Natural killer cell (primary cell): ENCODE data around the gene CEMP1. TPM values are rescaled to one million over a fixed set of nuclear protein-coding genes. Genes with fewer than 3 reads are reported as not detected.

Source experiments
- ATAC-seq, 3 donors: fragments of 150-1000 bp in 2 of 3; fragments of 200-7000 bp in 1 of 3; cut with Tn5 transposase; 1 replicate in 1 of 3; 2 replicates in 2 of 3; pipeline ENCODE4 v1.10.0; 2021; ENCODE audit warnings: mild to moderate bottlenecking in 2 of 3, moderate library complexity in 2 of 3
- DNase-seq, 2 donors: peaks; one replicate each; pipeline versions ENCODE4 v3.0.0 to v3.0.0-alpha.2; 2013 to 2021; ENCODE audit warnings: mixed read lengths in 1 of 2
- H3K27ac ChIP-seq: one replicate; pipeline ENCODE4 v1.5.1; 2013; ENCODE audit warnings: mild to moderate bottlenecking, low read length
- H3K27me3 ChIP-seq: one replicate; pipeline ENCODE4 v1.6.1; 2013; ENCODE audit warnings: low read length; ENCODE audit not compliant: control insufficient read depth, insufficient read depth
- H3K36me3 ChIP-seq: one replicate; pipeline ENCODE4 v1.6.1; 2013; ENCODE audit warnings: low read length; ENCODE audit not compliant: control insufficient read depth, insufficient read depth
- H3K4me1 ChIP-seq: one replicate; pipeline ENCODE4 v1.6.1; 2013; ENCODE audit warnings: low read length; ENCODE audit not compliant: control insufficient read depth, insufficient read depth
- H3K4me3 ChIP-seq: one replicate; pipeline ENCODE4 v1.5.1; 2013; ENCODE audit warnings: low read length
- H3K9me3 ChIP-seq: one replicate; pipeline ENCODE4 v1.6.1; 2013; ENCODE audit warnings: low read length; ENCODE audit not compliant: control insufficient read depth, insufficient read depth
- H3K27ac Mint-ChIP-seq, 2 donors: one replicate each; pipeline ENCODE4 v1.8.0; 2022; ENCODE audit warnings: mild to moderate bottlenecking in 2 of 2, mixed read lengths in 2 of 2, moderate library complexity in 1 of 2
- H3K27me3 Mint-ChIP-seq, 2 donors: one replicate each; pipeline ENCODE4 v1.8.0; 2022; ENCODE audit warnings: low read depth in 2 of 2, mixed read lengths in 2 of 2
- H3K36me3 Mint-ChIP-seq: one replicate; pipeline ENCODE4 v1.8.0; 2022; ENCODE audit warnings: mixed read lengths
- H3K4me1 Mint-ChIP-seq, 2 donors: one replicate each; pipeline ENCODE4 v1.8.0; 2022; ENCODE audit warnings: mixed read lengths in 2 of 2
- H3K4me3 Mint-ChIP-seq: one replicate; pipeline ENCODE4 v1.8.0; 2022; ENCODE audit warnings: mild to moderate bottlenecking, moderate library complexity, mixed read lengths
- H3K9me3 Mint-ChIP-seq, 2 donors: one replicate each; pipeline ENCODE4 v1.8.0; 2022; ENCODE audit warnings: mixed read lengths in 2 of 2
- WGBS: methylation state at CpG from one replicate; pipeline ENCODE4 v1.1.7; 2013; ENCODE audit warnings: missing lambda C conversion rate; ENCODE audit not compliant: insufficient coverage; 5-methylcytosine and 5-hydroxymethylcytosine counted together
- intact Hi-C: fragments of 100-400 bp; cut with micrococcal nuclease; formaldehyde crosslinking; loops from one replicate; pipeline ENCODE4 v1.14.2; 2022
- total RNA-seq, 4 donors: library from RNA; stranded (reverse); fragments of 120-200 nt in 1 of 4; gene quantifications; one replicate each; pipeline versions ENCODE4 v1.2.3 to v1.2.4, GENCODE V29; 2013 to 2022
- TF ChIP-seq, protein P1 (sequence below): fragments of 200-600 bp; IDR thresholded peaks from one replicate; pipeline ENCODE4 v1.8.0; 2022; ENCODE audit warnings: antibody characterized with exemption

CEMP1 gene
- total RNA-seq, 3 donors from 2014 or later (not counting 1 experiment from before 2014, with no cell fraction given): 0.28 to 0.56 (median 0.45) TPM

DNA sequence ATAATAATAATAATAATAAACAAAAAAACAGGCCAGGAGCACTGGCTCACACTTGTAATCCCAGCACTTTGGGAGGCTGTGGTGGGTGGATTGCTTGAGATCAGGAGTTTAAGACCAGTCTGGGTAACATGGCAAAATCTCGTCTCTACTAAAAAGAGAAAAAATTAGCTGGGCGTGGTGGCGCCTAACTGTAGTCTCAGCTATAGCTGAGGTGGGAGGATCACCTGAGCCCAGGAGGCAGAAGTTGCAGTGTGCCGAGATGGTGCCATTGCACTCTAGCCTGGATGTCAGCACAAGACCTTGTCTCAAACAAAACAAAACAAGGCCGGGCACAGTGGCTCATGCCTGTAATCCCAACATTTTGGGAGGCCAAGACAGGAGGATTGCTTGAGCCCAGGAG, 36.2 kb downstream of the CEMP1 start:
- no peaks in the 10 kb centered on the region for H3K4me1 ChIP-seq
- intact Hi-C loops: no loop called here
- TF ChIP-seq, protein P1, sequence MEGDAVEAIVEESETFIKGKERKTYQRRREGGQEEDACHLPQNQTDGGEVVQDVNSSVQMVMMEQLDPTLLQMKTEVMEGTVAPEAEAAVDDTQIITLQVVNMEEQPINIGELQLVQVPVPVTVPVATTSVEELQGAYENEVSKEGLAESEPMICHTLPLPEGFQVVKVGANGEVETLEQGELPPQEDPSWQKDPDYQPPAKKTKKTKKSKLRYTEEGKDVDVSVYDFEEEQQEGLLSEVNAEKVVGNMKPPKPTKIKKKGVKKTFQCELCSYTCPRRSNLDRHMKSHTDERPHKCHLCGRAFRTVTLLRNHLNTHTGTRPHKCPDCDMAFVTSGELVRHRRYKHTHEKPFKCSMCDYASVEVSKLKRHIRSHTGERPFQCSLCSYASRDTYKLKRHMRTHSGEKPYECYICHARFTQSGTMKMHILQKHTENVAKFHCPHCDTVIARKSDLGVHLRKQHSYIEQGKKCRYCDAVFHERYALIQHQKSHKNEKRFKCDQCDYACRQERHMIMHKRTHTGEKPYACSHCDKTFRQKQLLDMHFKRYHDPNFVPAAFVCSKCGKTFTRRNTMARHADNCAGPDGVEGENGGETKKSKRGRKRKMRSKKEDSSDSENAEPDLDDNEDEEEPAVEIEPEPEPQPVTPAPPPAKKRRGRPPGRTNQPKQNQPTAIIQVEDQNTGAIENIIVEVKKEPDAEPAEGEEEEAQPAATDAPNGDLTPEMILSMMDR: no peak
- no peaks in the 10 kb centered on the region for H3K4me1 Mint-ChIP-seq
- no peak overlapping the region for H3K4me3 Mint-ChIP-seq
- peaks cover 6% of the 10 kb centered on the region for H3K36me3 ChIP-seq
- no peak overlapping the region for H3K4me3 ChIP-seq
- H3K27me3 Mint-ChIP-seq: no peaks in the 10 kb centered on the region
- no peaks in the 10 kb centered on the region for H3K27me3 ChIP-seq
- no peaks in the 10 kb centered on the region for H3K36me3 Mint-ChIP-seq
- no peak for ATAC-seq
- no peak overlapping the region for H3K27ac ChIP-seq
- H3K27ac Mint-ChIP-seq: no peak overlapping the region
- 93% methylated on average over 5 of the region's 5 CpGs for WGBS
- no peaks in the 10 kb centered on the region for H3K9me3 Mint-ChIP-seq
- H3K9me3 ChIP-seq: no peaks in the 10 kb centered on the region
- DNase-seq: no peak

DNA sequence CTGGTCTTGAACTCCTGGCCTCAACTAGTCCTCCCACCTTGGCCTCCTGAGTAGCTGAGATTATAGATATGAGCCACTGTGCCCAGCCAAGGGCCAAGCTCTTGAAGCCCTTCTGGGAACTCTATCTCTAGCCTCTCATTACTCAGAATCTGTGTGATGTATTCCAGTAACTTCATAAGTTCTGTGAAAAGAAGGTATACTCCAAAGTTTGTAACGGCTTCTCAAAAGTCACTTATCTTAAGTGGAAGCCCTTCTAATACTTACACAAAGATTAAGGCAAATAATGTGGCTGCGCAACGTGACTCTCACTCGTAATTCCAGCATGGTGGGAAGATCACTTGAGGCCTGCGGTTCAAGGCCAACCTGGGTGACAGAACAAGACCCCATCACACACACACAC, 36.6 kb downstream of the CEMP1 start:
- H3K27me3 ChIP-seq: no peaks in the 10 kb centered on the region

GRCh38 chr16:2493605-2494004, 37.6 kb downstream of the CEMP1 start:
- Mint-ChIP-seq H3K9me3 (no peaks in the 10 kb centered on the region), H3K36me3 (no peaks in the 10 kb centered on the region), H3K4me1 (no peaks in the 10 kb centered on the region), H3K27ac (no peak overlapping the region), H3K4me3 (no peak overlapping the region), H3K27me3 (no peaks in the 10 kb centered on the region)
- no peaks in the 10 kb centered on the region for H3K9me3 ChIP-seq
- DNase-seq (no peak), ATAC-seq (no peak)
- peaks cover 6% of the 10 kb centered on the region for H3K36me3 ChIP-seq
- peaks cover under 1% of the 10 kb centered on the region for H3K4me1 ChIP-seq
- H3K4me3 ChIP-seq: no peak overlapping the region
- no peak overlapping the region for H3K27ac ChIP-seq
- TF ChIP-seq, protein P1: no peak
- WGBS: 92% methylated on average over 6 of the region's 6 CpGs
- no peaks in the 10 kb centered on the region for H3K27me3 ChIP-seq
- intact Hi-C loops: no loop called here

More for the DNA sequence above, 36.6 kb downstream of the CEMP1 start:
- H3K36me3 Mint-ChIP-seq: no peaks in the 10 kb centered on the region
- H3K27ac ChIP-seq: no peak overlapping the region
- no peak overlapping the region for H3K4me3 Mint-ChIP-seq
- no peaks in the 10 kb centered on the region for H3K27me3 Mint-ChIP-seq
- ATAC-seq (no peak), DNase-seq (no peak)
- intact Hi-C loops: no loop called here
- H3K9me3 Mint-ChIP-seq: no peaks in the 10 kb centered on the region
- TF ChIP-seq, protein P1: no peak
- no peak overlapping the region for H3K27ac Mint-ChIP-seq
- no peak overlapping the region for H3K4me3 ChIP-seq
- H3K9me3 ChIP-seq: no peaks in the 10 kb centered on the region
- WGBS: 95% methylated on average over 5 of the region's 5 CpGs
- no peaks in the 10 kb centered on the region for H3K4me1 ChIP-seq
- peaks cover 6% of the 10 kb centered on the region for H3K36me3 ChIP-seq
- no peaks in the 10 kb centered on the region for H3K4me1 Mint-ChIP-seq

GRCh38 chr16:2492292-2492691, 38.9 kb downstream of the CEMP1 start:
- no peaks in the 10 kb centered on the region for H3K27me3 ChIP-seq
- intact Hi-C loops: no loop called here
- WGBS: 98% methylated on average over 13 of the region's 13 CpGs
- DNase-seq (no peak), ATAC-seq (no peak)
- TF ChIP-seq, protein P1: no peak
- H3K27ac ChIP-seq: no peak overlapping the region
- no peak overlapping the region for H3K4me3 ChIP-seq
- H3K27ac Mint-ChIP-seq: no peak overlapping the region
- H3K4me3 Mint-ChIP-seq: no peak overlapping the region
- H3K4me1 ChIP-seq: peaks cover 14% of the 10 kb centered on the region
- no peaks in the 10 kb centered on the region for H3K9me3 Mint-ChIP-seq
- H3K36me3 ChIP-seq: peaks cover 6% of the 10 kb centered on the region
- H3K9me3 ChIP-seq: no peaks in the 10 kb centered on the region
- H3K36me3 Mint-ChIP-seq: no peaks in the 10 kb centered on the region
- H3K27me3 Mint-ChIP-seq: peaks cover 0 to 1% of the 10 kb centered on the region in 2 donors
- peaks cover 5 to 10% of the 10 kb centered on the region in 2 donors for H3K4me1 Mint-ChIP-seq
